NT2/D1 (cell line): ENCODE measurements around the gene SRD5A3.

Experiments used
- DNase-seq: peaks from one replicate; pipeline ENCODE4 v3.0.0-alpha.2; 2011; ENCODE audit warnings: low read depth, low spot score
- H3K27me3 ChIP-seq: 2 replicates; pipeline ENCODE4 v1.6.0; 2011; ENCODE audit warnings: mild to moderate bottlenecking; ENCODE audit not compliant: insufficient read length, insufficient read depth
- H3K36me3 ChIP-seq: 2 replicates; pipeline ENCODE4 v1.6.1; 2011; ENCODE audit warnings: mild to moderate bottlenecking, low read length, mixed read lengths; ENCODE audit not compliant: insufficient read depth, insufficient read length
- H3K4me1 ChIP-seq: 2 replicates; pipeline ENCODE4 v1.5.1; 2011; ENCODE audit not compliant: insufficient read depth, insufficient read length
- H3K4me3 ChIP-seq: 2 replicates; pipeline ENCODE4 v1.5.1; 2011; ENCODE audit warnings: low read depth; ENCODE audit not compliant: insufficient read length
- H3K9ac ChIP-seq: 2 replicates; pipeline ENCODE4 v1.6.0; 2011; ENCODE audit warnings: low read depth; ENCODE audit not compliant: insufficient read length
- H3K9me3 ChIP-seq: 2 replicates; pipeline ENCODE4 v1.5.1; 2011; ENCODE audit warnings: mild to moderate bottlenecking, low read length; ENCODE audit not compliant: insufficient read depth
- SUZ12 ChIP-seq: IDR thresholded peaks from 2 replicates; pipeline ENCODE4 v1.6.1; 2011; ENCODE audit not compliant: insufficient read length, insufficient read depth; ENCODE audit errors: extremely low read depth
- YY1 ChIP-seq: IDR thresholded peaks from 2 replicates; pipeline ENCODE4 v1.6.1; 2011; ENCODE audit not compliant: insufficient read length, insufficient read depth
- ZNF274 ChIP-seq: IDR thresholded peaks from 2 replicates; pipeline ENCODE4 v1.6.1; 2011; ENCODE audit warnings: mild to moderate bottlenecking, low read depth, low read length

Gene SRD5A3

GRCh38 chr4:55365345-55365728, 19.3 kb downstream of the SRD5A3 start:
- H3K4me1 ChIP-seq: no peaks in the 10 kb centered on the region
- TF ChIP-seq ZNF274: no peak
- TF ChIP-seq YY1: no peak
- TF ChIP-seq SUZ12: no peak
- no peaks in the 10 kb centered on the region for H3K9me3 ChIP-seq
- no peak overlapping the region for H3K9ac ChIP-seq
- peaks cover 21% of the 10 kb centered on the region for H3K36me3 ChIP-seq
- DNase-seq: no peak
- no peaks in the 10 kb centered on the region for H3K27me3 ChIP-seq
- H3K4me3 ChIP-seq: no peak overlapping the region

- TF ChIP-seq YY1 (no peak), SUZ12 (no peak), ZNF274 (no peak)
- Histone ChIP-seq H3K27me3 (no peaks in the 10 kb centered on the region), H3K9me3 (no peaks in the 10 kb centered on the region), H3K4me1 (no peaks in the 10 kb centered on the region), H3K4me3 (no peak overlapping the region), H3K36me3 (peaks cover 23% of the 10 kb centered on the region), H3K9ac (no peak overlapping the region)
- no peak for DNase-seq
These were observed 20.6 kb downstream of the SRD5A3 start for GRCh38 chr4:55366621-55367020.

GRCh38 chr4:55367084-55367722, 21.2 kb downstream of the SRD5A3 start:
- Histone ChIP-seq H3K9me3 (no peaks in the 10 kb centered on the region), H3K4me1 (no peaks in the 10 kb centered on the region), H3K9ac (no peak overlapping the region), H3K27me3 (no peaks in the 10 kb centered on the region), H3K4me3 (no peak overlapping the region), H3K36me3 (peaks cover 23% of the 10 kb centered on the region)
- TF ChIP-seq ZNF274 (no peak), SUZ12 (no peak), YY1 (no peak)
- no peak for DNase-seq

GRCh38 chr4:55369968-55370367, 23.9 kb downstream of the SRD5A3 start:
- H3K9me3 ChIP-seq: no peaks in the 10 kb centered on the region
- H3K4me3 ChIP-seq: no peak overlapping the region
- DNase-seq: no peak
- H3K36me3 ChIP-seq: peaks cover 14% of the 10 kb centered on the region
- no peaks in the 10 kb centered on the region for H3K4me1 ChIP-seq
- TF ChIP-seq SUZ12: no peak
- no peak for TF ChIP-seq ZNF274
- no peak for TF ChIP-seq YY1
- no peaks in the 10 kb centered on the region for H3K27me3 ChIP-seq
- H3K9ac ChIP-seq: no peak overlapping the region

GRCh38 chr4:55372259-55372658, 26.2 kb downstream of the SRD5A3 start:
- Histone ChIP-seq H3K4me3 (no peak overlapping the region), H3K4me1 (no peaks in the 10 kb centered on the region), H3K27me3 (no peaks in the 10 kb centered on the region), H3K9me3 (no peaks in the 10 kb centered on the region), H3K36me3 (peaks cover 6% of the 10 kb centered on the region), H3K9ac (no peak overlapping the region)
- DNase-seq: no peak
- TF ChIP-seq YY1 (no peak), ZNF274 (no peak)

- H3K9ac ChIP-seq: no peak overlapping the region
- no peak for TF ChIP-seq YY1
- TF ChIP-seq ZNF274: no peak
- H3K4me3 ChIP-seq: no peak overlapping the region
- no peaks in the 10 kb centered on the region for H3K4me1 ChIP-seq
- no peaks in the 10 kb centered on the region for H3K9me3 ChIP-seq
- peaks cover 3% of the 10 kb centered on the region for H3K36me3 ChIP-seq
- H3K27me3 ChIP-seq: no peaks in the 10 kb centered on the region
- no peak for DNase-seq
These were observed 27.4 kb downstream of the SRD5A3 start for GRCh38 chr4:55373461-55373860.

GRCh38 chr4:55376698-55377097, 30.7 kb downstream of the SRD5A3 start:
- H3K36me3 ChIP-seq: no peaks in the 10 kb centered on the region
- H3K9me3 ChIP-seq: no peaks in the 10 kb centered on the region
- DNase-seq: no peak
- no peak overlapping the region for H3K4me3 ChIP-seq
- no peaks in the 10 kb centered on the region for H3K4me1 ChIP-seq
- no peak for TF ChIP-seq ZNF274
- TF ChIP-seq SUZ12: no peak
- TF ChIP-seq YY1: no peak
- no peaks in the 10 kb centered on the region for H3K27me3 ChIP-seq
- H3K9ac ChIP-seq: no peak overlapping the region
